Uterus (tissue), 4 donors: ENCODE results near the gene ASPSCR1. TPM values are rescaled to one million over a fixed set of nuclear protein-coding genes. Genes with fewer than 3 reads are reported as not detected.

ENCODE experiments used
- DNase-seq, 2 donors: peaks; one replicate each; pipeline ENCODE4 v3.0.0-alpha.2; 2019 to 2020
- H3K27ac ChIP-seq, 2 donors: fragments of 200-600 bp; sonication (generic); 1 replicate in 1 of 2; 2 replicates in 1 of 2; pipeline ENCODE4 v1.5.1; 2016 to 2018
- H3K27me3 ChIP-seq, 2 donors: fragments of 200-600 bp; sonication (generic); one replicate each; pipeline ENCODE4 v1.5.1; 2018 to 2019; ENCODE audit warnings: control low read depth in 1 of 2
- H3K36me3 ChIP-seq, 2 donors: fragments of 200-600 bp; sonication (generic); one replicate each; pipeline ENCODE4 v1.5.1; 2019; ENCODE audit warnings: control low read depth in 1 of 2
- H3K4me1 ChIP-seq, 2 donors: fragments of 200-600 bp; sonication (generic); one replicate each; pipeline ENCODE4 v1.5.1; 2018 to 2019; ENCODE audit warnings: control low read depth in 1 of 2
- H3K4me3 ChIP-seq, 2 donors: fragments of 200-600 bp; sonication (generic); 1 replicate in 1 of 2; 2 replicates in 1 of 2; pipeline ENCODE4 v1.5.1; 2018 to 2019; ENCODE audit warnings: mild to moderate bottlenecking in 1 of 2
- H3K9me3 ChIP-seq, 2 donors: fragments of 200-600 bp; sonication (generic); one replicate each; pipeline ENCODE4 v1.5.1; 2019; ENCODE audit warnings: control low read depth in 1 of 2
- POLR2A ChIP-seq, 2 donors: fragments of 450-650 bp; IDR thresholded peaks; one replicate each; pipeline ENCODE4 v1.6.1; 2016; ENCODE audit warnings: antibody characterized with exemption in 2 of 2, mild to moderate bottlenecking in 1 of 2, moderate library complexity in 1 of 2
- intact Hi-C: fragments of 100-400 bp; cut with DNase I; formaldehyde crosslinking; loops from one replicate; pipeline ENCODE4 v1.15.1; 2023; ENCODE audit warnings: low total_unique reads
- total RNA-seq, 4 donors: library from RNA; depleted of rRNA in 3 of 4; stranded (reverse); fragments of >200 nt in 3 of 4; gene quantifications; one replicate each; pipeline versions ENCODE4 v1.1.0 to v1.2.4, GENCODE V29; 2014 to 2023
- TF ChIP-seq, protein P1 (sequence below), 4 experiments: fragments of 200-600 bp in 2 of 4; fragments of 450-650 bp in 2 of 4; sonication (generic) in 2 of 4; IDR thresholded peaks; one replicate each; pipeline ENCODE4 v1.5.1; 2016 to 2019; ENCODE audit warnings: antibody characterized with exemption in 4 of 4, mild to moderate bottlenecking in 2 of 4, moderate library complexity in 1 of 4
- donor health status: DM: yes; HTN: yes; CAD: no.

The ASPSCR1 gene
- total RNA-seq, 4 donors from 2014 or later = 3.5 to 34.2 (median 13.6) TPM

DNA sequence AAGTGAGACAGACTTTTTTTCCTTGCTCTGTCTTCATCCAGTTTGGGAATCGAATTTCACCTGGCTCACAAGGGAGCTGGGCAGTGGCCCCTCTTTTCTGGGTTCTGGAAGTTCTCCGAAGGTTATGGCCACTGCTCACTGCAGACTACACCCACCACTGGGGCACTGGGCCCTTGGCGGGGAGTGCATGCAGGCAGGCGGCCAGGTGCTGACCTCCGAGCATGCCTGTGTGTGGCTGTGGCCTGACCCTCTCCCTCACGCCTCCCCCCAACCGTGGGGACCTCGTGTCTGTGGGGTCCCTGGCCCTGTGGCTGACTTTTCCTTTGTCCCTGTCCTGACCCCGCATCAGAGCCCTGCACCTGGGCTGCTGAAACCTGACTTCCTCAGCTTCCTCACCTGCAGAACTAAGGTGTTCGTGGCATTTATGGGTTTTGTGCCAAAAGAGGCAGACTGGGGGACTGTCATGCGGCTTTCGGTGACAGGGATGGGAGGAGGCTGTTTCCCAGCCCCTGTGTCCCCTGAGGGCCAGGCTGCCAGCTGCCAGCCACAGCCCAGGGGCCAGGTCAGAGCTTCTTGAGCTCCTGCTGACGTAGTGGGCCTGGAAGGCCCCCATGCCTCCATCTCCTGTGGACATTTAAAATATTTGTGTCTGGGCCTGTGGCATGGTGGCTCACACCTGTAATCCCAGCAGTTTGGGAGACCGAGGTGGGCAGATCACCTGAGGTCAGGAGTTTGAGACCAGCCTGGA is 21.4 kb downstream of the ASPSCR1 start:
- TF ChIP-seq POLR2A (IDR thresholded peaks at IDR 0.05) = no peak
- TF ChIP-seq, protein P1, sequence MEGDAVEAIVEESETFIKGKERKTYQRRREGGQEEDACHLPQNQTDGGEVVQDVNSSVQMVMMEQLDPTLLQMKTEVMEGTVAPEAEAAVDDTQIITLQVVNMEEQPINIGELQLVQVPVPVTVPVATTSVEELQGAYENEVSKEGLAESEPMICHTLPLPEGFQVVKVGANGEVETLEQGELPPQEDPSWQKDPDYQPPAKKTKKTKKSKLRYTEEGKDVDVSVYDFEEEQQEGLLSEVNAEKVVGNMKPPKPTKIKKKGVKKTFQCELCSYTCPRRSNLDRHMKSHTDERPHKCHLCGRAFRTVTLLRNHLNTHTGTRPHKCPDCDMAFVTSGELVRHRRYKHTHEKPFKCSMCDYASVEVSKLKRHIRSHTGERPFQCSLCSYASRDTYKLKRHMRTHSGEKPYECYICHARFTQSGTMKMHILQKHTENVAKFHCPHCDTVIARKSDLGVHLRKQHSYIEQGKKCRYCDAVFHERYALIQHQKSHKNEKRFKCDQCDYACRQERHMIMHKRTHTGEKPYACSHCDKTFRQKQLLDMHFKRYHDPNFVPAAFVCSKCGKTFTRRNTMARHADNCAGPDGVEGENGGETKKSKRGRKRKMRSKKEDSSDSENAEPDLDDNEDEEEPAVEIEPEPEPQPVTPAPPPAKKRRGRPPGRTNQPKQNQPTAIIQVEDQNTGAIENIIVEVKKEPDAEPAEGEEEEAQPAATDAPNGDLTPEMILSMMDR (IDR thresholded peaks at IDR 0.05) = no peak
- H3K4me1 ChIP-seq = peaks cover 4 to 8% of the 10 kb centered on the region in 2 donors

DNA sequence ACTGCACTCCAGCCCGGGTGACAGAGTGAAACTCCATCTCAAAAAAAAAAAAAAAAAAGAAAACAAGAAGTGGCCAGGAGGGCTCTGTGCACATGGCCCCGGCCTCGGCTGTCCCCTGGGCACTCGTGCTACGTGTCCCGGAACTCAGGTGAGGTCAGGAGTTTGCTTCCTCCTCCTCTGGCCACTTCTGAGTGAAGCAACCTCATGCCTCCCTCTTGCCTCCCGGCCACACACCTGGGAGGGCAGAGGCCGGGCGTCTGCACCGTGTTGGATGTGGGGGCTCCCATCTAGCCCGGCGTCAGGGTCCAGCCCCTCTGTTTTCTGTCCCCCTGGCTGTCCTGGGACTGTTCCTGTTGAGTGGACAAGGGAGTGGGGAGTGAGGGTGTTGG is 22.2 kb downstream of the ASPSCR1 start:
- Histone ChIP-seq H3K36me3 (no peaks in the 10 kb centered on the region), H3K4me1 (peaks cover 8 to 11% of the 10 kb centered on the region in 2 donors), H3K27me3 (no peaks in the 10 kb centered on the region), H3K27ac (no peak overlapping the region), H3K9me3 (no peaks in the 10 kb centered on the region), H3K4me3 (no peak overlapping the region)
- TF ChIP-seq, protein P1 (IDR thresholded peaks at IDR 0.05) = no peak
- TF ChIP-seq POLR2A (IDR thresholded peaks at IDR 0.05) = no peak
- DNase-seq = no peak
- intact Hi-C loops = no loop called here

More for the DNA sequence above, 21.4 kb downstream of the ASPSCR1 start:
- DNase-seq = no peak
- Histone ChIP-seq H3K9me3 (no peaks in the 10 kb centered on the region), H3K27ac (no peak overlapping the region), H3K27me3 (no peaks in the 10 kb centered on the region), H3K36me3 (no peaks in the 10 kb centered on the region), H3K4me3 (no peak overlapping the region)
- intact Hi-C loops = no loop called here

DNA sequence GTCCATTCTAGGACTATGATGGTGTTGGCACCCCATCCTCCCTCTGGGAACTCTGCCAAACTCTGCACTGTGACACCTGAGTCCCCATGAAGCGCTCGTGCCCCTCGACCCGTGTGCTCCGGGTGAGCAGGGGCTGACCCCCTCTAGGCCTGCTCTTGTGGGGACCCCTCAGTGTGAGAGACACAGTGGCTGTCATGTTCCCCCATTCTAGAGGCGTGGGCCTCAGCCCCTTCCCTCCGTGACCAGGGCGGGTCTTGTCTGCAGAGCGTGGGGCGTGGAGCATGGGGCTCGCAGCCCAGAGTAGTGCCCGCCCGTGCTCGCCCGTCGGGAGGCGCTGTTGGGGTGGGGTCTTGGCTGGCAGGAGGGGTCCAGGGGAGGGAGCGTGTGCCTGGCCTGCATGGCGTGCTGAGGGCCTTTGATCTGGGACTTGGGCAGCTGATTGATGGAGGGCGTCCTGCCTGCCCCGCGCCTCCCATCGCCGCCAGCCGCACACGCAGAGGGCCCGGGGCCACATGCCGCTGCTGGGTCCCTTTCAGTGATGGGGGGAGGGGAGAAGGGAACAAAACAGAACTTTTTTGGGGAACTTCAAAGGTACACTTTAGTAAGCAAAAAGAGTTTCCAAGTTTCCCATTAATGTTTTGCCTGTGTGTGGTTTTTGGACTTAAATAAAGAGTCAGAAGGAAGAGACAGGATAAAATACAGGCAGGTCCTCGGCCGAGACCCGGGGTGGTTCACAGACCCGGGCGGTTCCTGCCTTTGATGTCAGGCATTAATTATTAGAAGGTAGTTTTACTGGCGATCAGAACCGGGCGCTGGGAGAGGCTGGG is 22.8 kb downstream of the ASPSCR1 start:
- Histone ChIP-seq H3K27me3 (no peaks in the 10 kb centered on the region), H3K9me3 (no peaks in the 10 kb centered on the region), H3K4me3 (no peak overlapping the region), H3K4me1 (peaks cover 8 to 15% of the 10 kb centered on the region in 2 donors), H3K36me3 (no peaks in the 10 kb centered on the region), H3K27ac (no peak overlapping the region)
- TF ChIP-seq, protein P1 (IDR thresholded peaks at IDR 0.05) = no peak
- TF ChIP-seq POLR2A (IDR thresholded peaks at IDR 0.05) = no peak
- intact Hi-C loops = no loop called here
- DNase-seq = no peak

DNA sequence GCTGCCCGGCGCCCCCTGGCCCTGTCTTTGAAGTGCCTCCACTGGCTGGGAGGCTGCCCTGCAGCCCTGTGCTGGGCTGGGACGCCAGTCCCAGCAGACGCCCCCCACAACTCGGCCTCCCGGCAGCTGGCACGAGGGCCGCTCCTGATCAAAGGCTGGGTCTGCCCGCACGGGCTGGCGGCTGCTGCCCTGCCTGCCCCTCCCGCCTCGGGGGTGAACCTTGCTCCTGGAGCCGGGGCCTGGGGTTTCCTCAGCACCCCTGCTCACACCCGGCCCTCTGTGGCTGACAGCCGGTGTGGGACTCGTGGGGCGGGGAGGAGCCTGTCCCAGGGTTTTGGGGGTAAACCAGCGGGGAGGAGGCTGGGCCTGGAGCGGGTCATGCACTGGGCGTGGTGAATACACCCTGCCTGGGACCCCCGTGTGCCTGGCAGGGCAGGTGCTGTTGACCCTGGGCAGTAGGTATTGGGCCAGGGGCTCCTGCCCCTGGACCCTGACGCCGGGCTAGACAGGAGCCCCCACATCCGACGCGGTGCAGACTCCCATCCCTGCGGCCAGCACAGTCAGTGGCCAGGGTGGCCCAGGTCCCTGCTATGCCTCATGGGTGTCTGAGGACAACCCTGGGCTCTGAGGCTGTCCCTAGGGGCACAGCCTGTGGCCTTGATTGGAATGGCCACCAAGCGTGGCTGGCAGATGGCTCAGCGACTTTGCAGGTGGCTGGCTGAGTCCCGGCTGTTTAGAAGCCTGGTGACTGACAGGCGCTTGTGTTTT is 23.6 kb downstream of the ASPSCR1 start:
- intact Hi-C loops = no loop called here
- no peak for DNase-seq
- H3K27me3 ChIP-seq = no peaks in the 10 kb centered on the region
- no peak overlapping the region for H3K27ac ChIP-seq
- H3K4me1 ChIP-seq = peaks cover 8 to 15% of the 10 kb centered on the region in 2 donors
- H3K9me3 ChIP-seq = no peaks in the 10 kb centered on the region
- H3K4me3 ChIP-seq = no peak overlapping the region
- H3K36me3 ChIP-seq = no peaks in the 10 kb centered on the region
- TF ChIP-seq, protein P1 (IDR thresholded peaks at IDR 0.05) = no peak
- TF ChIP-seq POLR2A (IDR thresholded peaks at IDR 0.05) = no peak
